T follicular helper cell (primary cell): ENCODE data around the gene NHEJ1.

Experiments used
- DNase-seq: peaks from one replicate; pipeline ENCODE4 v3.0.0-alpha.2; 2020; ENCODE audit warnings: low read depth

Gene NHEJ1

DNA sequence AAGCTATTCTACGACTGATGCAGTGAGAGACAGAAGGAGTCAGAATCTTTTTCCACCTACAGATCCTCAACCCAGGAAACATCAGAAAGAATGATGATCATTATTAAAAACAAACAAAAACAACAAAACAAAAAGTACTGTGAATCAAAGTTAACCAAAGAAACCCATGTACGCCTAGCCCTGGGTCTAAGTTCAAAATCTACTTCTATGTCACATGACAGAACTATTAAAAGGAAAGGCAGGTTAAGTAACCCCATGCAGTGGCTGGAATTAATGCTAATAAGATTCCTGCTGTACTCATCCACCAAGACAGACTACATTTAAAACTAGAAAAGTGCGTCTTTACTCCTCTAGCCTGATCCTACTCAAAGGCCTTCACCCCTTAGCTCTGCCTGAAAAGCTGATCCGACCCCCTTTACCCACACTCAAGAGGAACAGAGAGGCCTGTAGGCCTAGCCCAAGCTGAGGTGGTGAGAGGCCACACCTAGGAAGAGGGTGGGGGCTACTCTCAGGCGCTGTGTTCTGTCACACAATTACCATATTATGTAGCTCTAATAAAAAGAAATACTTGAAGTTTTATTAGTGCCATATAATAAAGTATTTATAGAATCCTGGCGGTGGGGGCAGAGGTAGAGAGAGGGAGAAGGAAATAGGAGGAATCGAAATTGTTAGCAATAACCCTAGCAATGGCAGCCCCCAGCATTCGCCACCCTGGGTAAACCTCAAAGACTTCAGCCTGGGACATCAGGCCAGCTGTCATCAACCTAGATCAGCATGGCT is 37.1 kb downstream of the NHEJ1 start:
- no peak for DNase-seq

GRCh38 chr2:219122202-219122980 is 38.2 kb downstream of the NHEJ1 start:
- no peak for DNase-seq

DNA sequence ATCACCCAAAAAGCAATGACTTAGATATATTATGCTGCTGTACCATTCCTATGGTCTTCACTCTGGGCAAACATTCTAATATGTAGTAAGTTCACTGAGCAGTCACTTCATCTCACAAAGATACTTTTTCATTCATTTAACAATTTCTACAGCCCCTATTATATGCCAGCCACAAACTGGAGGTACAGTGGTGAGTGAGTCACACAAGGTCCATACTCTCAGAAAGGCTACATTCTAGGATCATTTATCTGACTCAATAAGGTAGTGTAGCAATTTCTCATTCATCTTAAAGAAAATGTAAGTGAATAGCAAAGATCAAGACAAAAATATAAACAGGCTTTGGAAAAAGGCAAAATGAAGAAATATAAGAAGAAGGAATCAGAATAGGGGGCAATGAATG is 40.5 kb downstream of the NHEJ1 start:
- DNase-seq, result no peak

DNA sequence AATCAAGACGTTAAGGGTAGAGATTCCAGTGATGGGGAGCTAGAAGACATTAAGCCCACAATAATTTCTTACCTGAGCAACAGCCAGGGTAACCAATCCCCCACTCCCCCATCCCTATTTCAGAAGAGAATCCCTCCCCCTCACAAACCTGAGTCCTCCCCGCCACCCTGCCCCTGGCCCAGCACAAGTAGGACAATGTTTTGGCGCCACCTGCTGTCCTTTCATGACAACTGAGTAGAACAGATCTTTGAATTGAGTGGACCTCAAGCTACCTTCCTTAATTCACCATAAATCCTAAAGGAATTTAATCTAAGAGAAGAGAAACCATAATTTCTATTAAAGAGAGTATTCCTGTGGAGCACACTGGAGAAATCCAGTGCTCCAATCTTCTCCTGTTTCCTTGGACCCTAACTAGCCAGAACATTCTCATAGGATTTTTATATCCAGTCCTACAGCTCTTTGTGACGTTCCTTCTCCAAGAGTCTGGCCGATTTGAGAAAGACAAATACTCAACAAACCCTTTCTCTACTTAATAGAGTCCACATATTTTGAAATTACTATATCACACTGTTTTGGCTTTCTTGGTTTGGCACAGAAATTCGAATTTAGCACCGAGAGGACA is 41.1 kb downstream of the NHEJ1 start:
- peak; percentile 46 for DNase-seq

DNA sequence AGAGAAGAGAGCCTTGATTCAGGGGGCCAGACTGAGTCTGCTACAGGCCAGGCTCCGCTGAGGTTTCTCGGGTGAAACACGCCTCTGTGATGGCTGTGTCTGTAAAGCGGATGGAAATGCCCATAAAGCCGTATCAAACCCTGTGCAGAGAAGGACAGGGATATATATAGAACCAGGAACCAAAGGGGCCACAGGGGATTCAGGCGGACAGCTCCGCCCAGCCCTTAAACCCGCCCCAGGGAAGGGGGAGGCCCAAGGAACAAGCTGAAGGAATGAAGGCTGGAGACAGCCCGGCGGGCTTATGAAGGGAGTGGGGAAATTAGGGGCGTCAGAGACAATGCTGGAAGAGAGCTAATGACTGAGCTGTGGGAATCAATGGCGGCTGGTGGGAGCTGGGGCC is 42.1 kb downstream of the NHEJ1 start:
- DNase-seq, result no peak

- DNase-seq, result no peak
These were observed 43.6 kb downstream of the NHEJ1 start for GRCh38 chr2:219116776-219117646.

GRCh38 chr2:219112651-219113338 is 47.8 kb downstream of the NHEJ1 start:
- DNase-seq, result no peak

- no peak for DNase-seq
These were observed 48.6 kb downstream of the NHEJ1 start for GRCh38 chr2:219112062-219112406.

GRCh38 chr2:219111375-219112061 is 49.1 kb downstream of the NHEJ1 start:
- DNase-seq, result no peak

GRCh38 chr2:219109471-219109870 is 51.1 kb downstream of the NHEJ1 start:
- DNase-seq, result peak; percentile 19

GRCh38 chr2:219107758-219108157 is 52.9 kb downstream of the NHEJ1 start:
- DNase-seq, result no peak

GRCh38 chr2:219106251-219106650 is 54.4 kb downstream of the NHEJ1 start:
- DNase-seq, result no peak

- no peak for DNase-seq
These were observed 56.2 kb downstream of the NHEJ1 start for GRCh38 chr2:219104107-219105035.

- DNase-seq, result no peak
These were observed 61.3 kb downstream of the NHEJ1 start for GRCh38 chr2:219099329-219099728.

DNA sequence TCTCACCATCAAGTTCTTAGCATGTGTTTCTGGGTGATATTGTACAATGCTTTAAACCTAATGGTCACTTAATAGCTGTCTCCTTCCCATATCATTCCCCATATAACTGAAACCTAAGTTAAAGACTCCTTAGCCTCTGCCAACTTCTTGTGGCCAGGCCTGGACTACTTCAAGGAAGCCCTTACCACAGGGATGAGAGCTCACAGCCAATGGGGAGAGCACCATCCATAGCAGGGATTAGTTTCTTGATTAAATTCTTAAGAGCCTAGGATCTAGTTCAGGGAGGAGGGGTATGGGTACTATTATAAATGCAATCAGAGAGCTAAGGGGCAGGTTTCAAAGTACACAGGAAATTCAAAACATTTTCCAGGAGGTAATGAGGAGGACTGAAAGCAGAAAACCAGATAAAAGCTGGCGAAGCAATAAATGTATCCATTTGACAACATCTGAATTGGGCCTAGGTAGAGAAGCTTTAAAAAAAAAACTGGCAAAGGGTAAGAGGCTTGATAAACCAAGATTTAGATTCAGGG is 65.1 kb downstream of the NHEJ1 start:
- DNase-seq, result no peak

DNA sequence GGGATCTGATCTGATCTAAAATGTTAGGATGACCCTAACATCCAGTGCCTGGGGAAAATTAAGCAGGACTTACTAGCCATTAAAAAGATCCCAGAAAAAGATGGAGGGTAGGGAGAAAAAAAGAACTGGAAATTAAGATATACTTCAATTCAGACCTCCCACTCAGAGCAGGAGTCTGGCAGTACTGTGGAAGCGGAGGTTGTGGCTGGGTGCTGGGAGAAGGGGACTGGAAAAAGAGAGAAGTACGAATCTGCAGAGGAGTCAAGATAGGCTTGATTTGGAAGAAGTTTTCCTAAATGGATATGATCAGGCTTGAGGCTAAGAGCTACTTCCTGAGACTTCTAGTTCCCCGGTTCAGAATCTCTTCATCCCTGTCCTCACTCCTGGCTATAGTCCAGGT is 66.4 kb downstream of the NHEJ1 start:
- DNase-seq, result no peak

DNA sequence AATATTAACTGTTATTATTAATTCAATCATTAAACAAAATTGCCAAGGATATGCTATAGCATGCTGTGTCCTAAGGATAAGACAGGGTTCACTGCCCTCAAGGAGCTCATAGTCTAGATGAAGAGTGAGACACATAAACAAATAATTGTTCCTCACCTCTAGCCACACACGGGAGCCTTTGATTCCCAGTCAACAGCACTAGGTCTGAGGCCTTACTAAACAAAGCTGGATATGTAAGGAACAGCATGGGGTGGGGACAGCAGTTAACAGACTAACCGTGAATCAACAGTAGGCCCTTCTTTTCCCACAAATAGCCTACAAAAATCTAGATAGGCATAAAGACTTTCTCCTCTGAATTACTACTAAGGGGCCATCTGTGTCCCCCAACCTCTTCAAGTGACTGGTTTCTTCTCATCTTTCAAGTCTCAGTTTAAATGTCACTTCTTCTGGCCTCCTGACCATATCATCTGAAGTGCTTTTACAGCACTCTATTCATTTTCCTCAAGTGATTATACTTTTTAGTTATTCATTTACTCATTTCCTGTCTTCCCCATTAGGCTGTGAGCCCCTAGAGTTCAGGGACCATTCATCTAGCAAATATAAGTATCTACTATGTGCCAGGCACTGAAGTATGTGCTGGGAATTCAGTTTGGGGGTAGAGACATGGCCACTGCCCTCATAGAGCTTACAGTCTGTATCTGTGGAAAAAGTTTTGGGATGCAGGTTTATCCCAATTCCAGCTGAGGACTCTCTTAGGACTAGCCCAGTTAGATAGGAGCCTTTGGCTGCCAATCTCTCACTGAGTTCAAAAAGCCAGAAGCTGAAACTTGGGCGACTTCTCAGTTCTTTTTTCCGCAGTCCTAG is 69.9 kb downstream of the NHEJ1 start:
- no peak for DNase-seq

DNA sequence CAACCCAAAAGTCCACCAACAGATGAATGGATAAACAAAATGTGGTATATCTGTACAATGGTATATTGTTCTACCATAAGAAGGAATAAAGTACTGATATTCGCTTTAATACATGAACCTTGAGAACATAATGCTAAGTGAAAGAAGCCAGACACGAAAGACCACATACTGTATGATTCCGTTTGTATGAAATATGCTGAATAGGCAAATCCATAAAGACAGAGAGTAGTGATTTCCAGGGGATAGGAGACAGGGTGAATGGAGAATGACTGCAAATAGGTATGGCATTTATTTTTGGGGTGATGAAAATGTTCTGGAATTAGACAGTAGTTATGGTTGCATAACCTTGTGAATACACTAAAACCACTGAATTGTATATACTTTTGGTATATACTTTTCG is 71.3 kb downstream of the NHEJ1 start:
- DNase-seq, result no peak
